Activated CD8-positive, alpha-beta T cell treated with anti-CD3 and anti-CD28 coated beads for 36 hours (primary cell): ENCODE data around the gene ITGB2. TPM values are rescaled to one million over a fixed set of nuclear protein-coding genes. Genes with fewer than 3 reads are reported as not detected.

Experiments used
- ATAC-seq: fragments of 200-7000 bp; cut with Tn5 transposase; one replicate; pipeline ENCODE4 v1.10.0; 2021; ENCODE audit warnings: mild to moderate bottlenecking, moderate library complexity
- CTCF ChIA-PET: fragments of 350-600 bp; sonication (Branson Sonifier 250); formaldehyde crosslinking; loops from one replicate; lab custom pipeline; 2021; ENCODE audit warnings: antibody characterized with exemption; lab: Charles Lee
- POLR2A ChIA-PET: fragments of 350-600 bp; sonication (Branson Sonifier 250); formaldehyde crosslinking; loops from one replicate; lab custom pipeline; 2021; ENCODE audit warnings: antibody characterized with exemption; lab: Charles Lee
- DNase-seq: peaks from one replicate; pipeline ENCODE4 v3.0.0-alpha.2; 2020
- H3K27ac Mint-ChIP-seq: one replicate; pipeline ENCODE4 v1.8.0; 2021; ENCODE audit warnings: mild to moderate bottlenecking, mixed read lengths
- H3K27me3 Mint-ChIP-seq: one replicate; pipeline ENCODE4 v1.8.0; 2021; ENCODE audit warnings: mixed read lengths
- H3K36me3 Mint-ChIP-seq: one replicate; pipeline ENCODE4 v1.8.0; 2021; ENCODE audit warnings: low read depth, mixed read lengths
- H3K4me1 Mint-ChIP-seq: one replicate; pipeline ENCODE4 v1.8.0; 2021; ENCODE audit warnings: low read depth, mixed read lengths
- H3K4me3 Mint-ChIP-seq: one replicate; pipeline ENCODE4 v1.8.0; 2021; ENCODE audit warnings: mild to moderate bottlenecking, moderate library complexity, mixed read lengths
- H3K9me3 Mint-ChIP-seq: one replicate; pipeline ENCODE4 v1.8.0; 2021; ENCODE audit warnings: mixed read lengths
- intact Hi-C: fragments of 100-400 bp; cut with micrococcal nuclease; formaldehyde crosslinking; loops from one replicate; pipeline ENCODE4 v1.10.0; 2022
- total RNA-seq, 2 experiments: library from RNA; stranded (reverse); gene quantifications; one replicate each; pipeline ENCODE4 v1.2.3, GENCODE V29; 2021
- TF ChIP-seq, protein P1 (sequence below): fragments of 200-600 bp; IDR thresholded peaks from one replicate; pipeline ENCODE4 v1.8.0; 2022; ENCODE audit warnings: antibody characterized with exemption, mild to moderate bottlenecking

Gene ITGB2
- total RNA-seq, 2 experiments from 2014 or later: 340 to 343 TPM

- H3K4me1 Mint-ChIP-seq: peaks cover 51% of the 10 kb centered on the region
- no peak overlapping the region for H3K4me3 Mint-ChIP-seq
- peaks cover 31% of the 10 kb centered on the region for H3K36me3 Mint-ChIP-seq
- TF ChIP-seq, protein P1, sequence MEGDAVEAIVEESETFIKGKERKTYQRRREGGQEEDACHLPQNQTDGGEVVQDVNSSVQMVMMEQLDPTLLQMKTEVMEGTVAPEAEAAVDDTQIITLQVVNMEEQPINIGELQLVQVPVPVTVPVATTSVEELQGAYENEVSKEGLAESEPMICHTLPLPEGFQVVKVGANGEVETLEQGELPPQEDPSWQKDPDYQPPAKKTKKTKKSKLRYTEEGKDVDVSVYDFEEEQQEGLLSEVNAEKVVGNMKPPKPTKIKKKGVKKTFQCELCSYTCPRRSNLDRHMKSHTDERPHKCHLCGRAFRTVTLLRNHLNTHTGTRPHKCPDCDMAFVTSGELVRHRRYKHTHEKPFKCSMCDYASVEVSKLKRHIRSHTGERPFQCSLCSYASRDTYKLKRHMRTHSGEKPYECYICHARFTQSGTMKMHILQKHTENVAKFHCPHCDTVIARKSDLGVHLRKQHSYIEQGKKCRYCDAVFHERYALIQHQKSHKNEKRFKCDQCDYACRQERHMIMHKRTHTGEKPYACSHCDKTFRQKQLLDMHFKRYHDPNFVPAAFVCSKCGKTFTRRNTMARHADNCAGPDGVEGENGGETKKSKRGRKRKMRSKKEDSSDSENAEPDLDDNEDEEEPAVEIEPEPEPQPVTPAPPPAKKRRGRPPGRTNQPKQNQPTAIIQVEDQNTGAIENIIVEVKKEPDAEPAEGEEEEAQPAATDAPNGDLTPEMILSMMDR: no peak
- intact Hi-C loops: no loop called here
- ChIA-PET POLR2A (no interaction called here), CTCF (no interaction called here)
- H3K9me3 Mint-ChIP-seq: no peaks in the 10 kb centered on the region
- peak overlapping the region; percentile 26 for H3K27ac Mint-ChIP-seq
- ATAC-seq (no peak), DNase-seq (no peak)
- no peaks in the 10 kb centered on the region for H3K27me3 Mint-ChIP-seq
Measured at GRCh38 chr21:44862869-44863685, 57.6 kb downstream of the ITGB2 start.

DNA sequence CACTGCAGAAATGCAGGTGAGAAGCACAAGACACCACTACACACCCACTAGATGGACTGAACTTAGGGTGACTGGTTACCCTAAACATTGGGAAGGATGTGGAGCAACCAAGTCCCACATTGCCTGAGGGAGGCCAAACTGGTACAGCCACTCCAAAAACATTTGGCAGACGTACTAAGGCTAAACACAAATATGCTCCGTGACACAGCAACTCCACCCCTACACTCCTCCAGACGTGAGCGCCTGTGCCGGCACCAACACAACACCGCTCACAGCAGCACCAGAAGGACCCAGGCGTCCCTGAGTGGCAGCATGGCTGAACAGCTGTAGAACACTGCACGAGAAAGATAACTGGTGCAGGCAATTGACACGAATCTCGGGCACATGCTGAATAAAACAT is 61.9 kb downstream of the ITGB2 start:
- CTCF ChIA-PET: no interaction called here
- no peak for ATAC-seq
- H3K36me3 Mint-ChIP-seq: peaks cover 24% of the 10 kb centered on the region

GRCh38 chr21:44858291-44858690 is 62.4 kb downstream of the ITGB2 start:
- H3K9me3 Mint-ChIP-seq: no peaks in the 10 kb centered on the region
- ChIA-PET POLR2A (no interaction called here), CTCF (interaction anchor here (1.6 kb wide), 1 partner anchor 65 kb away, joined by 6 read pairs; no protein-coding TSS in a partner anchor)
- H3K4me3 Mint-ChIP-seq: no peak overlapping the region
- TF ChIP-seq, protein P1: no peak
- DNase-seq: no peak
- no peak overlapping the region for H3K27ac Mint-ChIP-seq
- H3K27me3 Mint-ChIP-seq: no peaks in the 10 kb centered on the region
- intact Hi-C loops: no loop called here
- H3K36me3 Mint-ChIP-seq: peaks cover 27% of the 10 kb centered on the region
- no peak for ATAC-seq
- H3K4me1 Mint-ChIP-seq: peaks cover 31% of the 10 kb centered on the region

More for the DNA sequence above, 61.9 kb downstream of the ITGB2 start:
- Mint-ChIP-seq H3K4me3 (no peak overlapping the region), H3K4me1 (peaks cover 32% of the 10 kb centered on the region), H3K9me3 (no peaks in the 10 kb centered on the region), H3K27ac (no peak overlapping the region), H3K27me3 (no peaks in the 10 kb centered on the region)
- DNase-seq: no peak
- TF ChIP-seq, protein P1: no peak
- intact Hi-C loops: no loop called here
- POLR2A ChIA-PET: no interaction called here

DNA sequence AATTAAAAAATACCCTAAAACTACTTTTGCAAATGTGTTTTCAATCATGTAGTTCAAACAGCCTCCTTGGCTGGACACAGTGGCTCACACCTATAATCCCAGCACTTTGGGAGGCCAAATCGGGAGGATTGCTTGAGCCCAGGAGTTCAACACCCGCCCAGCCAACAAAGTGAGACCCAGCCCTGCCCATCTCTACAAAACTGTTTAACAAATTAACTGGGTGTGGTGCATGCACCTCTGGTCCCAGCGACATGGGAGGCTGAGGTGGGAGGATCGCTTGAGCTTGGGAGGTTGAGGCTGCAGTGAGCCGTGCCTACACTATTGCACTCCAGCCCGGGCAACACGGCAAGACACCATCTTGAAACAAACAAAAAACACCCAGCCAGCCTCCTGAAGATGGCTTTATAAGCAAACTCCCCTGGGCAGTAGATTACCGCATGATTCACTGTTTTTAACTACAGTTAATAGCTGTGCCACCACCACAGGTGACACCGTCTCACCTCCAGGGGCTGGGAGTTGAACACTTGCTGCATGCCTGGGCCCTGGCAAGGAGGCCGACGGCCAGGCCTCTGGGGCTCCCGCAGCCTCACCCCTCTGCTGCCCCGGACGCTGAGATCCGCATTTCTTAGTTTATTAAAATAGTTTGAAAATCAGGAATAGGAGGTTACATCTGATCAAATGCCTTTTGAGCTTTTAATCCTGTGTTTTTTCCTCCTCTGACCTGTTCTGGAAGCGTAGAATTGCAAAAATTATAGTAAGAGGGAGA is 63.4 kb downstream of the ITGB2 start:
- H3K27me3 Mint-ChIP-seq: no peaks in the 10 kb centered on the region
- H3K9me3 Mint-ChIP-seq: no peaks in the 10 kb centered on the region
- TF ChIP-seq, protein P1: no peak
- DNase-seq (no peak), ATAC-seq (no peak)
- peaks cover 29% of the 10 kb centered on the region for H3K4me1 Mint-ChIP-seq
- no peak overlapping the region for H3K27ac Mint-ChIP-seq
- POLR2A ChIA-PET: no interaction called here
- H3K4me3 Mint-ChIP-seq: no peak overlapping the region
- CTCF ChIA-PET: interaction anchor here (1.6 kb wide), 1 partner anchor 64 kb away, joined by 6 read pairs; no protein-coding TSS in a partner anchor
- peaks cover 36% of the 10 kb centered on the region for H3K36me3 Mint-ChIP-seq
- intact Hi-C loops: no loop called here
